ENCODE results near the gene GNE. TPM values are rescaled to one million over a fixed set of nuclear protein-coding genes. Genes with fewer than 3 reads are reported as not detected.

GNE gene
- total and polyA plus RNA-seq, 10 of the 15 experiments (the other 5 are each of a cell fraction or from before 2014, with no cell fraction given): 4.1 to 13.6 (median 10.7) TPM

DNA sequence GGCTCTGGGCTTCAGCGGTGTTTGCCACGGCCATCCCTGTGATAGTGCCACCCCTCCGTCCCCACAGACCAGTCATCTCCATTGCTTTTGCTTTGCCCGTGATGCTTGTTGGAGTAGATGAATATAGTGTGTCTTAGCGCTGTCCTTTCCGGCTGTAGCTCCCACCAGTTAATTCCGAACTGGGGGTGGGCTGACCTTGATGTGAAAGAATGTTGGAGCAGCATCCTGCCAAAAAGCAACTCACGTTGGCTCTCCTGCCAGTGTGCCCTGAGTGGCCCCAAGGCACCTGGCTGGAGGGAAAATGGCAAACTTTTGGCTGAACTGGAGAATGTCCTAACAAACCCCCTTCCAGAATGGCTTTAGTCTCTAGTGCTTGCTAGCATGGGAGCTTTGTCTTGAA lies 47.5 kb downstream of the GNE start (continued):
- TF ChIP-seq CUX1 (IDR thresholded peaks at IDR 0.05; ENCODE audit: insufficient replicate concordance, low read depth, low read length): no peak
- TF ChIP-seq, protein P1, sequence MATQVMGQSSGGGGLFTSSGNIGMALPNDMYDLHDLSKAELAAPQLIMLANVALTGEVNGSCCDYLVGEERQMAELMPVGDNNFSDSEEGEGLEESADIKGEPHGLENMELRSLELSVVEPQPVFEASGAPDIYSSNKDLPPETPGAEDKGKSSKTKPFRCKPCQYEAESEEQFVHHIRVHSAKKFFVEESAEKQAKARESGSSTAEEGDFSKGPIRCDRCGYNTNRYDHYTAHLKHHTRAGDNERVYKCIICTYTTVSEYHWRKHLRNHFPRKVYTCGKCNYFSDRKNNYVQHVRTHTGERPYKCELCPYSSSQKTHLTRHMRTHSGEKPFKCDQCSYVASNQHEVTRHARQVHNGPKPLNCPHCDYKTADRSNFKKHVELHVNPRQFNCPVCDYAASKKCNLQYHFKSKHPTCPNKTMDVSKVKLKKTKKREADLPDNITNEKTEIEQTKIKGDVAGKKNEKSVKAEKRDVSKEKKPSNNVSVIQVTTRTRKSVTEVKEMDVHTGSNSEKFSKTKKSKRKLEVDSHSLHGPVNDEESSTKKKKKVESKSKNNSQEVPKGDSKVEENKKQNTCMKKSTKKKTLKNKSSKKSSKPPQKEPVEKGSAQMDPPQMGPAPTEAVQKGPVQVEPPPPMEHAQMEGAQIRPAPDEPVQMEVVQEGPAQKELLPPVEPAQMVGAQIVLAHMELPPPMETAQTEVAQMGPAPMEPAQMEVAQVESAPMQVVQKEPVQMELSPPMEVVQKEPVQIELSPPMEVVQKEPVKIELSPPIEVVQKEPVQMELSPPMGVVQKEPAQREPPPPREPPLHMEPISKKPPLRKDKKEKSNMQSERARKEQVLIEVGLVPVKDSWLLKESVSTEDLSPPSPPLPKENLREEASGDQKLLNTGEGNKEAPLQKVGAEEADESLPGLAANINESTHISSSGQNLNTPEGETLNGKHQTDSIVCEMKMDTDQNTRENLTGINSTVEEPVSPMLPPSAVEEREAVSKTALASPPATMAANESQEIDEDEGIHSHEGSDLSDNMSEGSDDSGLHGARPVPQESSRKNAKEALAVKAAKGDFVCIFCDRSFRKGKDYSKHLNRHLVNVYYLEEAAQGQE (IDR thresholded peaks at IDR 0.05; ENCODE audit: low read depth, low read length): no peak

All from GM12878 (cell line).